K562 (cell line): ENCODE data around the gene USP8. TPM values are rescaled to one million over a fixed set of nuclear protein-coding genes. Genes with fewer than 3 reads are reported as not detected.

Experiments used
- ATAC-seq: fragments of 200-7000 bp; cut with Tn5 transposase; 3 replicates; pipeline ENCODE4 v1.9.1; 2020; ENCODE audit warnings: moderate library complexity
- BruUV-seq: library from RNA; stranded (reverse); fragments of 400-500 nt; replicated peaks from 2 replicates; lab custom pipeline; 2021; lab: Mats Ljungman, UMichigan
- CTCF ChIA-PET: fragments of 300-600 bp; formaldehyde crosslinking; extraction: SDS; loops from one replicate; lab custom pipeline; 2021; ENCODE audit warnings: low intra/inter-chr PET ratio; lab: Yijun Ruan, JAX
- POLR2A ChIA-PET: fragments of 300-600, 350-650 bp; sonication (Branson Sonifier 250); formaldehyde crosslinking; extraction: SDS; loops from one replicate; lab custom pipeline; 2021; ENCODE audit warnings: antibody characterized with exemption, inconsistent platforms; lab: Yijun Ruan, JAX
- DNase-seq, 4 experiments: peaks; one replicate each; pipeline versions ENCODE4 v3.0.0 to v3.0.0-alpha.2; 2011 to 2018; ENCODE audit warnings: low spot score in 3 of 4, mixed read lengths in 3 of 4; ENCODE audit errors: extremely low read depth in 1 of 4
- FAIRE-seq: peaks from 2 replicates; lab custom pipeline; 2011; peaks lifted over from hg19 to GRCh38; lab: Jason Lieb, UNC
- H2AFZ ChIP-seq: 2 replicates; pipeline ENCODE4 v1.6.0; 2011; ENCODE audit warnings: low read depth, low read length, control low read depth, inconsistent platforms
- H3K27ac ChIP-seq: fragments of 200-600 bp; 3 replicates; pipeline ENCODE4 v1.8.0; 2011; ENCODE audit warnings: low read depth, mild to moderate bottlenecking, control low read depth, inconsistent platforms, low read length, moderate library complexity, mixed read lengths; ENCODE audit errors: extremely low read depth
- H3K27me3 ChIP-seq, 2 experiments: fragments of 300-600 bp in 1 of 2; 2 replicates in 1 of 2; 3 replicates in 1 of 2; pipeline versions ENCODE4 v1.6.0 to v1.8.0; 2011; ENCODE audit warnings: inconsistent platforms in 2 of 2, low read length in 2 of 2, mild to moderate bottlenecking in 1 of 2, mixed read lengths in 1 of 2, moderate library complexity in 1 of 2; ENCODE audit not compliant: control insufficient read depth in 2 of 2, insufficient read depth in 2 of 2
- H3K36me3 ChIP-seq: fragments of 300-600 bp; 3 replicates; pipeline ENCODE4 v1.8.0; 2011; ENCODE audit warnings: mild to moderate bottlenecking, low read length, inconsistent platforms; ENCODE audit not compliant: control insufficient read depth, insufficient read depth
- H3K4me1 ChIP-seq, 2 experiments: fragments of 200-600 bp in 1 of 2; replicated peaks in 1 of 2; 2 replicates in 1 of 2; 3 replicates in 1 of 2; pipeline versions ENCODE4 v1.5.1 to v1.8.0; 2011; ENCODE audit warnings: inconsistent platforms in 2 of 2, low read length in 2 of 2, mild to moderate bottlenecking in 1 of 2, mixed read lengths in 1 of 2, moderate library complexity in 1 of 2; ENCODE audit not compliant: control insufficient read depth in 2 of 2, insufficient read depth in 2 of 2
- H3K4me2 ChIP-seq: 2 replicates; pipeline ENCODE4 v1.6.1; 2011; ENCODE audit warnings: low read length, control low read depth, inconsistent platforms, mixed read lengths; ENCODE audit not compliant: insufficient read depth
- H3K4me3 ChIP-seq: fragments of 200-600 bp; sonication (generic), shearing (Covaris generic); 2 replicates; pipeline ENCODE4 v1.5.1; 2016; ENCODE audit warnings: control low read depth, inconsistent platforms
- H3K79me2 ChIP-seq: fragments of 200-600 bp; 3 replicates; pipeline ENCODE4 v1.8.0; 2011; ENCODE audit warnings: low read length, inconsistent platforms; ENCODE audit not compliant: control insufficient read depth, insufficient read depth
- H3K9ac ChIP-seq, 2 experiments: 2 replicates each; pipeline versions ENCODE4 v1.6.0 to v1.6.1; 2011; ENCODE audit warnings: low read depth in 2 of 2, low read length in 2 of 2, control low read depth in 1 of 2, inconsistent platforms in 1 of 2, mild to moderate bottlenecking in 1 of 2, mixed read lengths in 1 of 2; ENCODE audit not compliant: insufficient read depth in 1 of 2
- H3K9me1 ChIP-seq: one replicate; pipeline ENCODE4 v1.6.0; 2011; ENCODE audit warnings: inconsistent platforms, mild to moderate bottlenecking, low read length, moderate library complexity; ENCODE audit not compliant: control insufficient read depth, insufficient read depth
- H3K9me3 ChIP-seq: replicated peaks from 2 replicates; pipeline ENCODE4 v1.5.1; 2011; ENCODE audit warnings: low read depth, low read length, inconsistent platforms; ENCODE audit not compliant: control insufficient read depth, insufficient read depth
- H4K20me1 ChIP-seq: replicated peaks from 2 replicates; pipeline ENCODE4 v1.6.1; 2011; ENCODE audit warnings: low read length, inconsistent platforms, mixed read lengths; ENCODE audit not compliant: control insufficient read depth, insufficient read depth
- CHD2 ChIP-seq: IDR thresholded peaks from 2 replicates; pipeline ENCODE4 v1.6.1; 2011; ENCODE audit warnings: low read depth, low read length
- DIDO1 ChIP-seq: fragments of 450-650 bp; IDR thresholded peaks from 2 replicates; pipeline ENCODE4 v1.6.1; 2016; ENCODE audit warnings: low read depth, missing biosample characterization, missing genetic modification characterization
- EP300 ChIP-seq: IDR thresholded peaks from 2 replicates; pipeline ENCODE4 v1.6.1; 2012; ENCODE audit warnings: low read length, improper control_type of control experiment
- ETV1 ChIP-seq: fragments of 450-650 bp; conservative IDR thresholded peaks from 2 replicates; pipeline ENCODE4 v1.6.1; 2016; ENCODE audit warnings: missing genetic modification characterization, control low read depth, low read depth, missing compliant biosample characterization
- FOXK1 ChIP-seq: sonication (generic); formaldehyde crosslinking; IDR thresholded peaks from 2 replicates; pipeline ENCODE4 v1.8.0; 2022; ENCODE audit warnings: missing genetic modification reagents, mild to moderate bottlenecking, borderline replicate concordance
- HDAC8 ChIP-seq: fragments of 450-650 bp; IDR thresholded peaks from 2 replicates; pipeline ENCODE4 v1.6.1; 2016; ENCODE audit warnings: mild to moderate bottlenecking, missing genetic modification characterization, moderate library complexity, missing compliant biosample characterization
- NR2C1 ChIP-seq, 2 experiments: fragments of 450-650 bp; IDR thresholded peaks; 2 replicates each; pipeline ENCODE4 v1.6.1; 2017; ENCODE audit warnings: mild to moderate bottlenecking in 2 of 2, antibody characterized with exemption in 1 of 2, inconsistent platforms in 1 of 2, missing compliant biosample characterization in 1 of 2, missing genetic modification characterization in 1 of 2
- NR3C1 ChIP-seq: sonication (generic); formaldehyde crosslinking; IDR thresholded peaks from 2 replicates; pipeline ENCODE4 v1.8.1; 2022; ENCODE audit warnings: missing genetic modification reagents
- SAP30 ChIP-seq: fragments of 200-600 bp; sonication (generic); IDR thresholded peaks from 2 replicates; pipeline ENCODE4 v1.6.1; 2012; ENCODE audit warnings: borderline replicate concordance, low read depth, mild to moderate bottlenecking, moderate library complexity, low read length, control low read depth, inconsistent platforms; ENCODE audit not compliant: insufficient read depth, poor library complexity, severe bottlenecking
- SMARCB1 ChIP-seq: IDR thresholded peaks from 2 replicates; pipeline ENCODE4 v1.6.1; 2011; ENCODE audit warnings: improper control_type of control experiment, low read depth; ENCODE audit not compliant: insufficient read length
- TCF7 ChIP-seq: sonication (generic); IDR thresholded peaks from 2 replicates; pipeline ENCODE4 v1.6.1; 2016; ENCODE audit warnings: antibody characterized with exemption, borderline replicate concordance
- U2AF1 ChIP-seq: fragments of 200-400 bp; formaldehyde crosslinking; optimal IDR thresholded peaks from 2 replicates; pipeline ENCODE3; 2017; ENCODE audit warnings: mild to moderate bottlenecking, low read depth, low read length, moderate library complexity
- ZBTB7A ChIP-seq: IDR thresholded peaks from 2 replicates; pipeline ENCODE4 v1.6.1; 2011; ENCODE audit warnings: low read depth, mild to moderate bottlenecking, low read length, moderate library complexity, borderline replicate concordance; ENCODE audit not compliant: control insufficient read depth
- ZNF121 ChIP-seq: sonication (generic); formaldehyde crosslinking; conservative IDR thresholded peaks from 2 replicates; pipeline ENCODE4 v1.8.0; 2022; ENCODE audit warnings: missing genetic modification reagents
- ZNF232 ChIP-seq: sonication (generic); formaldehyde crosslinking; IDR thresholded peaks from 2 replicates; pipeline ENCODE4 v1.8.0; 2022; ENCODE audit warnings: mild to moderate bottlenecking, missing genetic modification reagents
- ZNF3 ChIP-seq: fragments of 250-450 bp; sonication (Bioruptor Pico); IDR thresholded peaks from 2 replicates; pipeline ENCODE4 v1.5.0; 2021; ENCODE audit warnings: mild to moderate bottlenecking, moderate library complexity
- ZNF316 ChIP-seq: fragments of 450-650 bp; IDR thresholded peaks from 2 replicates; pipeline ENCODE4 v1.6.1; 2016
- WGBS: fragments of 100-300 bp; shearing (Covaris generic); methylation state at CpG from one replicate; pipeline ENCODE4 v1.1.6; 2016; ENCODE audit warnings: low coverage, mixed read lengths; ENCODE audit not compliant: insufficient coverage; ENCODE audit errors: missing lambda C conversion rate; 5-methylcytosine and 5-hydroxymethylcytosine counted together
- in situ Hi-C: fragments of 300-500 bp; cut with MboI; formaldehyde crosslinking; loops from 4 replicates; pipeline ENCODE4 v1.15.0; 2018; ENCODE audit warnings: inconsistent platforms, mixed read lengths
- intact Hi-C: fragments of 100-400 bp; cut with micrococcal nuclease; formaldehyde crosslinking; loops from 2 replicates; pipeline ENCODE4 v1.14.2; 2022
- polyA plus RNA-seq, 8 experiments: library from polyadenylated mRNA; depleted of rRNA in 4 of 8; stranded (reverse) in 5 of 8; unstranded in 3 of 8; fragments of >200 nt; fragmentation: Nextera tagmentation in 2 of 8; fragmentation: Illumina TruSeq in 1 of 8; extraction: Ambion mirVana in 2 of 8; extraction: Trizol in 1 of 8; gene quantifications; 2 replicates each; pipeline versions ENCODE4 v1.2.1 to v1.2.3, GENCODE V29; 2011 to 2014; ENCODE audit warnings: inconsistent platforms in 1 of 8, missing spikeins in 1 of 8
- total RNA-seq, 7 experiments: library from RNA; depleted of rRNA in 6 of 7; stranded (reverse); fragments of >200 nt in 6 of 7; fragmentation: Illumina TruSeq in 2 of 7; extraction: Trizol in 2 of 7; gene quantifications; 2 replicates each; pipeline versions ENCODE4 v1.2.1 to v1.2.3, GENCODE V29; 2011 to 2021; ENCODE audit warnings: low replicate concordance in 1 of 7
- TF ChIP-seq, protein P1 (sequence below): fragments of 250-450 bp; sonication (Bioruptor Pico); IDR thresholded peaks from 2 replicates; pipeline ENCODE4 v1.8.0; 2022; ENCODE audit warnings: inconsistent platforms, mild to moderate bottlenecking, moderate library complexity, borderline replicate concordance
- TF ChIP-seq, protein P2 (sequence below): sonication (generic); formaldehyde crosslinking; IDR thresholded peaks from 2 replicates; pipeline ENCODE4 v1.8.0; 2022; ENCODE audit warnings: mild to moderate bottlenecking, missing genetic modification reagents
- TF ChIP-seq, protein P3 (sequence below): sonication (generic); formaldehyde crosslinking; IDR thresholded peaks from 2 replicates; pipeline ENCODE4 v1.8.1; 2022; ENCODE audit warnings: missing genetic modification reagents

The USP8 gene
- total and polyA plus RNA-seq, 9 of the 15 experiments (the other 6 are each of a cell fraction or from before 2014, with no cell fraction given), result 35.1 to 58.4 (median 46.1) TPM

DNA sequence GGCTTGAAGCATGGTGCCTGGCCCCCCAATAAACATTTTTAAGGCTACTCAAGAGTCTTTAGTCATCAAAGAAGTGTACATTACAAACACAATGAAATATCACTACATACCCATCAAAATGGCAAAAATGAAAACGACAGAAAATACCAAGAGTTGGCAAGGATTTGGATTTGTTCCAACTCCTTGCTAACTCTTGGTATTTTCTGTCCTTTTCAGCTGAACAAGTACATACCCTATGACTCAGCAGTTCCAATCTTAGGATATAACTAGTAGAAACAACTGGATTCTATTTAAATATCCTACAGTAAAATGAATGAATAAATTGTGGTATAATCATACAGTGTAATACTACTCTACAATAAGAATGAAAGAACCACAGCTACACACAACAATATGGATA lies 44.1 kb upstream of the USP8 start:
- H2AFZ ChIP-seq, result 0 out of 2 replicates have a peak overlapping the region, but pooled peaks have one; percentile 8
- no peak overlapping the region for H3K4me2 ChIP-seq
- H3K79me2 ChIP-seq, result no peaks in the 10 kb centered on the region
- H3K27me3 ChIP-seq, result no peaks in the 10 kb centered on the region
- intact Hi-C loops, result no loop called here
- H3K4me3 ChIP-seq, result no peak overlapping the region
- DNase-seq (no peak), FAIRE-seq (no peak), ATAC-seq (no peak)
- ChIA-PET CTCF (no interaction called here), POLR2A (no interaction called here)
- no peaks in the 10 kb centered on the region for H3K4me1 ChIP-seq
- H3K9ac ChIP-seq, result no peak overlapping the region
- 36% methylated on average over 1 of the region's 1 CpG for WGBS
- no peaks in the 10 kb centered on the region for H3K9me3 ChIP-seq
- no peaks in the 10 kb centered on the region for H3K36me3 ChIP-seq
- no peaks in the 10 kb centered on the region for H4K20me1 ChIP-seq
- in situ Hi-C loops, result no loop called here
- H3K9me1 ChIP-seq, result no peaks in the 10 kb centered on the region
- H3K27ac ChIP-seq, result no peak overlapping the region
- no TSS peak for BruUV-seq
- TF ChIP-seq ETV1 (tag) (no peak), FOXK1 (CRISPR knock-in tag) (no peak), SMARCB1 (no peak), ZBTB7A (no peak), U2AF1 (no peak), ZNF121 (CRISPR knock-in tag) (no peak), TCF7 (no peak), DIDO1 (tag) (no peak), ZNF232 (CRISPR knock-in tag) (no peak), SAP30 (no peak), HDAC8 (no peak), ZNF316 (peak; percentile 85), ZNF3 (CRISPR knock-in tag) (no peak), EP300 (no peak), NR3C1 (CRISPR knock-in tag) (no peak), CHD2 (no peak), NR2C1 (IDR thresholded peaks at IDR 0.05) (no peak), NR2C1 (tag; IDR thresholded peaks at IDR 0.05) (no peak)
- TF ChIP-seq, protein P1, sequence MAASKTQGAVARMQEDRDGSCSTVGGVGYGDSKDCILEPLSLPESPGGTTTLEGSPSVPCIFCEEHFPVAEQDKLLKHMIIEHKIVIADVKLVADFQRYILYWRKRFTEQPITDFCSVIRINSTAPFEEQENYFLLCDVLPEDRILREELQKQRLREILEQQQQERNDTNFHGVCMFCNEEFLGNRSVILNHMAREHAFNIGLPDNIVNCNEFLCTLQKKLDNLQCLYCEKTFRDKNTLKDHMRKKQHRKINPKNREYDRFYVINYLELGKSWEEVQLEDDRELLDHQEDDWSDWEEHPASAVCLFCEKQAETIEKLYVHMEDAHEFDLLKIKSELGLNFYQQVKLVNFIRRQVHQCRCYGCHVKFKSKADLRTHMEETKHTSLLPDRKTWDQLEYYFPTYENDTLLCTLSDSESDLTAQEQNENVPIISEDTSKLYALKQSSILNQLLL, result no peak
- TF ChIP-seq, protein P2, sequence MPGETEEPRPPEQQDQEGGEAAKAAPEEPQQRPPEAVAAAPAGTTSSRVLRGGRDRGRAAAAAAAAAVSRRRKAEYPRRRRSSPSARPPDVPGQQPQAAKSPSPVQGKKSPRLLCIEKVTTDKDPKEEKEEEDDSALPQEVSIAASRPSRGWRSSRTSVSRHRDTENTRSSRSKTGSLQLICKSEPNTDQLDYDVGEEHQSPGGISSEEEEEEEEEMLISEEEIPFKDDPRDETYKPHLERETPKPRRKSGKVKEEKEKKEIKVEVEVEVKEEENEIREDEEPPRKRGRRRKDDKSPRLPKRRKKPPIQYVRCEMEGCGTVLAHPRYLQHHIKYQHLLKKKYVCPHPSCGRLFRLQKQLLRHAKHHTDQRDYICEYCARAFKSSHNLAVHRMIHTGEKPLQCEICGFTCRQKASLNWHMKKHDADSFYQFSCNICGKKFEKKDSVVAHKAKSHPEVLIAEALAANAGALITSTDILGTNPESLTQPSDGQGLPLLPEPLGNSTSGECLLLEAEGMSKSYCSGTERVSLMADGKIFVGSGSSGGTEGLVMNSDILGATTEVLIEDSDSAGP (CRISPR knock-in tag), result no peak
- TF ChIP-seq, protein P3, sequence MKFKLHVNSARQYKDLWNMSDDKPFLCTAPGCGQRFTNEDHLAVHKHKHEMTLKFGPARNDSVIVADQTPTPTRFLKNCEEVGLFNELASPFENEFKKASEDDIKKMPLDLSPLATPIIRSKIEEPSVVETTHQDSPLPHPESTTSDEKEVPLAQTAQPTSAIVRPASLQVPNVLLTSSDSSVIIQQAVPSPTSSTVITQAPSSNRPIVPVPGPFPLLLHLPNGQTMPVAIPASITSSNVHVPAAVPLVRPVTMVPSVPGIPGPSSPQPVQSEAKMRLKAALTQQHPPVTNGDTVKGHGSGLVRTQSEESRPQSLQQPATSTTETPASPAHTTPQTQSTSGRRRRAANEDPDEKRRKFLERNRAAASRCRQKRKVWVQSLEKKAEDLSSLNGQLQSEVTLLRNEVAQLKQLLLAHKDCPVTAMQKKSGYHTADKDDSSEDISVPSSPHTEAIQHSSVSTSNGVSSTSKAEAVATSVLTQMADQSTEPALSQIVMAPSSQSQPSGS (CRISPR knock-in tag), result no peak
